GM21423 (cell line): ENCODE data around the gene RPS6KC1.
"Not testable (repeated sequence)": the region's sequence is repeated elsewhere in the genome, so short reads cannot be mapped to it uniquely, and the experiment has no call there.

Source experiments
- ATAC-seq: cut with Tn5 transposase; IDR thresholded peaks from one replicate; pipeline ENCODE4 v1.9.1; 2021; ENCODE audit warnings: mild to moderate bottlenecking, moderate library complexity; ENCODE audit not compliant: unreplicated experiment

The RPS6KC1 gene

GRCh38 chr1:213138391-213138790 lies 87.3 kb downstream of the RPS6KC1 start:
- ATAC-seq, result no peak

GRCh38 chr1:213138892-213139291 lies 87.9 kb downstream of the RPS6KC1 start:
- no peak for ATAC-seq

- ATAC-seq, result no peak
Measured at GRCh38 chr1:213148905-213149304, 97.9 kb downstream of the RPS6KC1 start.

- ATAC-seq, result not testable (repeated sequence)
Measured at GRCh38 chr1:213150090-213150489, 99.0 kb downstream of the RPS6KC1 start.

GRCh38 chr1:213154056-213154685 lies 103.1 kb downstream of the RPS6KC1 start:
- no peak for ATAC-seq

- ATAC-seq, result no peak
Measured at GRCh38 chr1:213159376-213159775, 108.3 kb downstream of the RPS6KC1 start.

GRCh38 chr1:213160442-213160841 lies 109.4 kb downstream of the RPS6KC1 start:
- ATAC-seq, result not testable (repeated sequence)

GRCh38 chr1:213162338-213162737 lies 111.3 kb downstream of the RPS6KC1 start:
- no peak for ATAC-seq

GRCh38 chr1:213162862-213163261 lies 111.8 kb downstream of the RPS6KC1 start:
- ATAC-seq, result no peak

- ATAC-seq, result no peak
Measured at GRCh38 chr1:213163278-213163711, 112.3 kb downstream of the RPS6KC1 start.

GRCh38 chr1:213164561-213164960 lies 113.5 kb downstream of the RPS6KC1 start:
- ATAC-seq, result no peak

- no peak for ATAC-seq
Measured at GRCh38 chr1:213166852-213167251, 115.8 kb downstream of the RPS6KC1 start.

GRCh38 chr1:213171711-213172110 lies 120.7 kb downstream of the RPS6KC1 start:
- ATAC-seq, result no peak

- ATAC-seq, result no peak
Measured at GRCh38 chr1:213176341-213176740, 125.3 kb downstream of the RPS6KC1 start.

- no peak for ATAC-seq
Measured at GRCh38 chr1:213179784-213180183, 128.7 kb downstream of the RPS6KC1 start.

GRCh38 chr1:213180833-213181232 lies 129.8 kb downstream of the RPS6KC1 start:
- ATAC-seq, result no peak

GRCh38 chr1:213183036-213183672 lies 132.1 kb downstream of the RPS6KC1 start:
- no peak for ATAC-seq

GRCh38 chr1:213186168-213186567 lies 135.1 kb downstream of the RPS6KC1 start:
- no peak for ATAC-seq

- no peak for ATAC-seq
Measured at GRCh38 chr1:213192026-213192425, 141.0 kb downstream of the RPS6KC1 start.

- ATAC-seq, result no peak
Measured at GRCh38 chr1:213194383-213194782, 143.3 kb downstream of the RPS6KC1 start.

GRCh38 chr1:213194855-213195254 lies 143.8 kb downstream of the RPS6KC1 start:
- ATAC-seq, result no peak

- ATAC-seq, result not testable (repeated sequence)
Measured at GRCh38 chr1:213196328-213197054, 145.4 kb downstream of the RPS6KC1 start.
